HepG2 (cell line): ENCODE data around the gene FAM89B.

Experiments
- ATF4 ChIP-seq, 2 experiments: fragments of 450-650 bp in 1 of 2; sonication (generic) in 1 of 2; formaldehyde crosslinking; IDR thresholded peaks; 2 replicates each; pipeline versions ENCODE4 v1.5.0 to v1.8.0; 2020 to 2022; ENCODE audit warnings: mild to moderate bottlenecking in 1 of 2, missing genetic modification reagents in 1 of 2
- CTCF ChIP-seq: sonication (generic); formaldehyde crosslinking; IDR thresholded peaks from 2 replicates; pipeline ENCODE4 v1.5.0; 2020; ENCODE audit warnings: mild to moderate bottlenecking, missing genetic modification reagents, moderate library complexity
- MYC ChIP-seq: sonication (generic); formaldehyde crosslinking; IDR thresholded peaks from 2 replicates; pipeline ENCODE4 v1.9.0; 2021; ENCODE audit warnings: missing genetic modification reagents, borderline replicate concordance
- NR3C1 ChIP-seq: sonication (generic); formaldehyde crosslinking; IDR thresholded peaks from 2 replicates; pipeline ENCODE4 v1.4.0; 2020; ENCODE audit warnings: missing genetic modification reagents
- POLR2A ChIP-seq, 2 experiments: IDR thresholded peaks; 2 replicates each; pipeline ENCODE4 v1.6.1; 2011; ENCODE audit warnings: low read depth in 2 of 2, low read length in 2 of 2, mild to moderate bottlenecking in 1 of 2, moderate library complexity in 1 of 2; ENCODE audit not compliant: insufficient read depth in 1 of 2
- TAF1 ChIP-seq: sonication (generic); formaldehyde crosslinking; IDR thresholded peaks from 2 replicates; pipeline ENCODE4 v1.4.0; 2020; ENCODE audit warnings: missing genetic modification reagents
- YY1 ChIP-seq: IDR thresholded peaks from 2 replicates; pipeline ENCODE4 v1.6.1; 2011; ENCODE audit warnings: low read length, low read depth, moderate library complexity, mild to moderate bottlenecking; ENCODE audit not compliant: insufficient read depth, insufficient replicate concordance
- ZBTB1 ChIP-seq: sonication (generic); formaldehyde crosslinking; IDR thresholded peaks from 2 replicates; pipeline ENCODE4 v1.4.0; 2020; ENCODE audit warnings: missing genetic modification reagents, borderline replicate concordance
- ZNF724P ChIP-seq: sonication (generic); formaldehyde crosslinking; IDR thresholded peaks from 2 replicates; pipeline ENCODE4 v1.8.0; 2022; ENCODE audit warnings: missing genetic modification reagents, borderline replicate concordance
- ZNF883 ChIP-seq: sonication (generic); formaldehyde crosslinking; IDR thresholded peaks from 2 replicates; pipeline ENCODE4 v1.5.1; 2020; ENCODE audit warnings: mild to moderate bottlenecking, missing genetic modification reagents; ENCODE audit errors: not compliant biosample characterization
- ZSCAN21 ChIP-seq: sonication (generic); formaldehyde crosslinking; IDR thresholded peaks from 2 replicates; pipeline ENCODE4 v1.8.0; 2022; ENCODE audit warnings: mild to moderate bottlenecking, missing genetic modification reagents, moderate library complexity, borderline replicate concordance

- TF ChIP-seq ZSCAN21 (CRISPR knock-in tag) (no peak), ZNF724P (CRISPR knock-in tag) (no peak), ATF4 (CRISPR knock-in tag; IDR thresholded peaks at IDR 0.05) (no peak), CTCF (CRISPR knock-in tag) (no peak), ZBTB1 (CRISPR knock-in tag) (no peak), TAF1 (CRISPR knock-in tag) (no peak), YY1 (no peak), MYC (CRISPR knock-in tag) (no peak), ZNF883 (CRISPR knock-in tag) (no peak), NR3C1 (no peak), POLR2A (IDR thresholded peaks at IDR 0.05; ENCODE audit: insufficient read depth in 1 of 2, low read depth in 2 of 2, low read length in 2 of 2) (no peak)
Observed at GRCh38 chr11:65579291-65579690, 7.0 kb downstream of the FAM89B start.
